ENCODE measurements around the gene TM4SF5. TPM values are rescaled to one million over a fixed set of nuclear protein-coding genes. Genes with fewer than 3 reads are reported as not detected.

TM4SF5 gene
- total and polyA plus RNA-seq, 2 of the 8 experiments (the other 6 are each of a cell fraction or from before 2014, with no cell fraction given) = not detected

- FAIRE-seq (no peak), DNase-seq (ENCODE audit: low read depth in 1 of 2, low spot score in 2 of 2) (no peak)
- H2BK15ac ChIP-seq (ENCODE audit: low read length) = no peak overlapping the region
- 0 out of 2 replicates have a peak overlapping the region, but pooled peaks have one; percentile 64 for H2AFZ ChIP-seq (ENCODE audit: low read length)
- H3K9me3 ChIP-seq (ENCODE audit: insufficient read depth in 2 of 2, low read depth in 1 of 2, low read length in 1 of 2) = no peaks in the 10 kb centered on the region
- no peak overlapping the region for H2BK20ac ChIP-seq (ENCODE audit: low read length)
- no peaks in the 10 kb centered on the region; a peak in 1 of 7 replicates for H3K27me3 ChIP-seq (replicated peaks in 1 of 4; ENCODE audit: control insufficient read depth in 3 of 4, extremely low read depth in 1 of 4, insufficient read depth in 3 of 4, low read length in 3 of 4)
- H3K4me3 ChIP-seq (ENCODE audit: extremely low read depth in 1 of 4, insufficient read depth in 2 of 4, low read depth in 3 of 4, low read length in 4 of 4) = no peak overlapping the region
- ChIA-PET POLR2A (ENCODE audit: partially characterized antibody) (interaction anchor here (0.8 to 1.0 kb wide), 2 partner anchors 9 to 10 kb away, joined by 3 to 5 read pairs; no protein-coding TSS in a partner anchor), CTCF (ENCODE audit: partially characterized antibody) (interaction anchor here (1.4 to 1.7 kb wide), 2 partner anchors 30 to 36 kb away, joined by 3 to 5 read pairs; partner anchors contain the start of gene GLTPD2)
- H4K8ac ChIP-seq (ENCODE audit: extremely low read depth, insufficient read depth, low read length) = no peak overlapping the region
- H2BK120ac ChIP-seq (replicated peaks; ENCODE audit: low read depth, low read length) = no peak overlapping the region
- H3K79me1 ChIP-seq (ENCODE audit: low read depth, low read length) = no peaks in the 10 kb centered on the region
- H3K36me3 ChIP-seq (ENCODE audit: control insufficient read depth in 2 of 4, insufficient read depth in 4 of 4, low read length in 3 of 4) = no peaks in the 10 kb centered on the region
- H2AK5ac ChIP-seq (ENCODE audit: low read depth, low read length) = no peak overlapping the region
- no peak overlapping the region for H3K4me2 ChIP-seq (ENCODE audit: insufficient read depth in 1 of 2, low read depth in 2 of 2, low read length in 2 of 2)
- no peak overlapping the region for H3K18ac ChIP-seq (ENCODE audit: extremely low read depth, low read length)
- no peaks in the 10 kb centered on the region for H4K20me1 ChIP-seq (replicated peaks in 1 of 2; ENCODE audit: control insufficient read depth in 1 of 2, insufficient read depth in 2 of 2, low read length in 2 of 2)
- no peak overlapping the region for H4K91ac ChIP-seq (replicated peaks; ENCODE audit: insufficient read length, low read length)
- no peak overlapping the region for H3K27ac ChIP-seq (ENCODE audit: low read depth, low read length)
- no peaks in the 10 kb centered on the region for H3K79me2 ChIP-seq (ENCODE audit: control insufficient read depth in 1 of 2, insufficient read depth in 2 of 2, low read length in 2 of 2)
- H4K5ac ChIP-seq (ENCODE audit: insufficient read length, low read depth, low read length) = no peak overlapping the region
- no peak overlapping the region for H3K9ac ChIP-seq (replicated peaks in 1 of 4; ENCODE audit: extremely low read depth in 1 of 4, low read depth in 3 of 4, low read length in 3 of 4)
- no peak overlapping the region for H2BK5ac ChIP-seq (ENCODE audit: low read depth, low read length)
- H2BK12ac ChIP-seq (ENCODE audit: low read depth, low read length) = no peak overlapping the region
- H3K4me1 ChIP-seq (replicated peaks in 1 of 4; ENCODE audit: control insufficient read depth in 3 of 4, insufficient read depth in 4 of 4, low read length in 3 of 4) = no peaks in the 10 kb centered on the region
- H3K23ac ChIP-seq (ENCODE audit: insufficient read length) = no peak overlapping the region
- H3K56ac ChIP-seq (replicated peaks; ENCODE audit: insufficient read length, low read depth, low read length) = no peak overlapping the region
- H3K23me2 ChIP-seq (ENCODE audit: low read depth, low read length) = no peaks in the 10 kb centered on the region; the same call in 1 of the 2 replicates
- WGBS, 2 experiments (ENCODE audit: extremely low coverage in 1 of 2, insufficient coverage in 1 of 2, insufficient read length in 1 of 2, insufficient replicate concordance in 2 of 2, low coverage in 1 of 2, low lambda C conversion rate in 2 of 2, missing lambda C conversion rate in 1 of 2) = 100% methylated on average over 1 of the region's 1 CpG; no CpG with 5 or more reads in 1 of the 2 experiments
- H3K4ac ChIP-seq (replicated peaks; ENCODE audit: insufficient read length, low read depth, low read length) = no peak overlapping the region
- no peak overlapping the region for H3K14ac ChIP-seq (ENCODE audit: insufficient read length)
- TF ChIP-seq EZH2 (IDR thresholded peaks at IDR 0.05; ENCODE audit: low read depth, low read length, severe bottlenecking) (no peak), NRF1 (IDR thresholded peaks at IDR 0.05; ENCODE audit: low read depth, low read length) (no peak), RFX5 (IDR thresholded peaks at IDR 0.05; ENCODE audit: borderline replicate concordance, low read depth, low read length) (no peak), GABPA (IDR thresholded peaks at IDR 0.05; ENCODE audit: borderline replicate concordance, insufficient read depth, low read length) (no peak), ATF2 (IDR thresholded peaks at IDR 0.05; ENCODE audit: low read length) (no peak), CBX5 (IDR thresholded peaks at IDR 0.05; ENCODE audit: low read depth, low read length) (no peak), SRF (IDR thresholded peaks at IDR 0.05; ENCODE audit: low read depth, low read length) (no peak), RNF2 (IDR thresholded peaks at IDR 0.05; ENCODE audit: borderline replicate concordance, low read depth, low read length, missing control alignments, poor library complexity, severe bottlenecking) (no peak), SIN3A (conservative IDR thresholded peaks at IDR 0.05 in 1 of 2, IDR thresholded peaks at IDR 0.05 in 1 of 2; ENCODE audit: low read depth in 1 of 2, low read length in 2 of 2) (no peak), SAP30 (IDR thresholded peaks at IDR 0.05; ENCODE audit: insufficient read depth, insufficient replicate concordance, low read length) (no peak), SIRT6 (IDR thresholded peaks at IDR 0.05; ENCODE audit: low read length) (no peak)
Measured at GRCh38 chr17:4753392-4753791, 18.3 kb upstream of the TM4SF5 start.
